COLO668 (cell line): ENCODE results near the gene TMEM220.
A peak's percentile ranks its signal among the peaks of the same experiment; 100 is the strongest.
"Not testable (repeated sequence)": the region's sequence is repeated elsewhere in the genome, so short reads cannot be mapped to it uniquely, and the experiment has no call there.

Source experiments
- DNase-seq: peaks from one replicate; lab custom pipeline; 2025; ENCODE audit not compliant: unreplicated experiment; lab: John Stamatoyannopoulos, UW

TMEM220 gene

DNA sequence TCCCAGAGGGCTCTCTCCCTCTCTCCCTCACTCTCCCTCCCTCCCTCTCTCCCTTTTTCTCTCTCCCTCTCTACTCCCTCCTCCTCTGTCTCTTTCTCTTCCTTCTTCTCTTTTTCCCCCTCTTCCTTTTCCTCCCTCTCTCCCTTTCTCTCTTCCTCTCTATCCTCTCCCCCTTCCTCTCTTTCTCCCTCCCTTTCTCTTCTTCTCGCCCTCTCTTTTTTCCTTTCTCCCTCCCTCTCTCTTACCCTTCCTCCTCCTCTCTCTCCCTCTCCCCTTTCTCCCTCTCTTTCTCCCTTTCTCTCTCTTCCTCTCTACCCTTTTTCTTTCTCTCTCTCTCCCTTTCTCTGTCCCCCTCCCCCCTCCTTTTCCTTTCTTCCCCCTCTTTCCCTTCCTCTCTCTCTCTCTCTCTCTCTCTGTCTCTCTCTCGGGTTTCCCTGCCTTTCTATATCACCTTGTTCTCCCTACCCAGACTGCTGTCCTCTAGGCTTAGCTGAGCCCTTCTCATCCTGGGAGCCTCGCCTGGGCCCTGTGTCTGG, 25.8 kb upstream of the TMEM220 start:
- DNase-seq: no peak

- DNase-seq: no peak
Measured at GRCh38 chr17:10754861-10755591, 25.2 kb upstream of the TMEM220 start.

DNA sequence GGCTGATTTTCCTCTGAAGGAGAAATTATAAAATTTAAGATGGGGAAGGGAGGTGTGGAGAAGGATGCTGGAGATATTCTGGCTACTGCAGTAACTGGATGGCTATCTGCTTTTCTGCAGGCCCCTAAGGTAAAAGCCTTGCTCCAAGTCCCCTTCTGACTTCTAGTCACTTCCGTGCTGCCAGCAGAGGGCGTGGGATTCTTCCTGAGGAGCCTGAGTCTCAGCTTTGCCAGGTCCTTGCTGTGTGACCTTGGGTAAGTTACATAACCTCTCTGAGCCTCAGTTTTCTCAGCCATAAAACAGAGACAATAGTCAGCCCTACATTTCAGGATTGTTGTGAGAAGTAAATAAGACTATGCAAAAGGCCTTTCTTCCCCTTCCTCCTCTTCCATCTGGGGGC, 24.3 kb upstream of the TMEM220 start:
- DNase-seq: peak; percentile 7

GRCh38 chr17:10752696-10753095, 22.9 kb upstream of the TMEM220 start:
- no peak for DNase-seq

- DNase-seq: peak; percentile 0
Measured at GRCh38 chr17:10751563-10751962, 21.7 kb upstream of the TMEM220 start.

- no peak for DNase-seq
Measured at GRCh38 chr17:10750210-10750609, 20.4 kb upstream of the TMEM220 start.

DNA sequence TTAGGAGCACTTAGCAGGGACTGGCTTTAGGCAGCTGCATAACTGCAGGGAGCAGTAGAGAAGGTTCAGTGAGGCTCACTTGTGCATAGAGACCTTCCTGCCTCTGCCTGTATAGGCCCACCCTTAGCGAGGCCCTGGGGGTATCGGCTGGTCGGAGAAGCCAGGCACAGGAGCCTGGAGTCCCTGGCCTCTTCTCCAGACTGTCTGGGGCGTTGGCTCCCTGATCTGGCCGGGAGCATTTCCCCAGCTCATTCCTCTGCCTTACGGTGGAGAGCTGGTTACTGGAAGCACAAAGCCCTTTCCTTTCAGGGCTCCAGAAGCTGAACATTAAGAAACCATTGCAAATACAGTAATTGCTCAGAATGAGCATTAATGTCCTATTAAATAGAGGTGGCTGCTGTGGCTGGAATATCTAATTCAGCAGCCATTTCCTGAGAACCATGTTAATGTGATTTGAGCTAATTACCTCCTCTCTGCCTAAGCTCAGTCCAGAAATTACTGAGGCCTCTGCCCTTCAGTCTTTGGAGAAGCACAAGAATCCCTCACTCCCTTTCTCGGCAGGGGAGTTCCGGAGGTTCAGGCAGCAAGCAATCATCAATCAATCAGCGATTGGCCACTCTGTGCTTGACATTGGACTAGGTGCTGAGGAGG, 18.8 kb upstream of the TMEM220 start:
- DNase-seq: no peak

DNA sequence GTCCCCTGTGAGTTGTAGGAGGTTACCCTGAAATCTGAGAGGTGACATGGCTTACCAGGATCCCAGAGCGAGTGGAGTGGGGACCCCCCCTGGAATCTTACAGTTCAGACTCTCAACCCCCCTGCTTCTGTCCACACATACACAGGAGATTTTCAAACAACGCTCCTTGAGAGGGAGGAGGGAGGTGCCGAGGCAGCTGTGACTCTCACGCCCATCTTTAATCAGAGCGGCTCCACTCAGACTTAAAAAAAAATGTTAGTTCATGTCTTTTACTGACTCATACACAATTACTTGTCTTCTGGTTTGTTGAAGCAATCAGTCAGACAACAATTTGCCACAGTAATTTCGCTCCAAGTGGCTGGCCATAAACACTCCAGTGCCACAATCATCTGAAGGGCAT, 15.4 kb upstream of the TMEM220 start:
- no peak for DNase-seq

GRCh38 chr17:10744501-10745000, 14.7 kb upstream of the TMEM220 start:
- DNase-seq: no peak

DNA sequence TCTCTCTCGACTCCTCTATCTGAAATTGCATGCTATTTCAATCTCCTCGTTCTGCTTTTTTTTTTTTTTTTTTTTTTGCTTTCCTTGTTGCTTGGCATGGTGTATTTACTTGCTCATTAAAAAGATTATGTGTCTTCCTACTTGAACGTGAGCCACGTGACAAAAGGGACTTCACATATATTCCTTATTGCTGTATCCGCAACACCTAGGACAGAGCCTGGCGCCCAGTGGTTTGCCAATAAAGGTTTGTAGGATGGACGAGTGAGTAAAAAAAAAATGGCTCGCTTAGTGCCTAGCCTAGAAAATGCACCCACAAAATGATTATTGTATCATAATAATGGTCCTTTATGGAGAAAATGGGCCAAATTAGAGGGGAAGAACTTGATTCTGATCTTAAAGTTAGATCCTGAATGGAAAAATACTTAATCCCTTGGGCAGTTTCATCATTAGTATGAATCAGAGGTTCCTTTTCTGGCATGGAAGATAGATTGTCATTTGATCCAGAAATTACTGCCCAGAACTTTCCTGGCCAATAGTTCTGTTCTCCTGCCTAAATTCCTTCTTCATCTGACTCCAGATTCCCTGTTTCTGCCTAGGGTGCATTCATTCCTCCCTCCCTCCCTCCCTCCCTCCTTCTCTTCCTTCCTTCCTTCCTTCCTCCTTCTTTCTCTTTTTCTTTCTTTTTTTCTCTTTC, 13.6 kb upstream of the TMEM220 start:
- no peak for DNase-seq

- DNase-seq: no peak
Measured at GRCh38 chr17:10742431-10742830, 12.6 kb upstream of the TMEM220 start.

DNA sequence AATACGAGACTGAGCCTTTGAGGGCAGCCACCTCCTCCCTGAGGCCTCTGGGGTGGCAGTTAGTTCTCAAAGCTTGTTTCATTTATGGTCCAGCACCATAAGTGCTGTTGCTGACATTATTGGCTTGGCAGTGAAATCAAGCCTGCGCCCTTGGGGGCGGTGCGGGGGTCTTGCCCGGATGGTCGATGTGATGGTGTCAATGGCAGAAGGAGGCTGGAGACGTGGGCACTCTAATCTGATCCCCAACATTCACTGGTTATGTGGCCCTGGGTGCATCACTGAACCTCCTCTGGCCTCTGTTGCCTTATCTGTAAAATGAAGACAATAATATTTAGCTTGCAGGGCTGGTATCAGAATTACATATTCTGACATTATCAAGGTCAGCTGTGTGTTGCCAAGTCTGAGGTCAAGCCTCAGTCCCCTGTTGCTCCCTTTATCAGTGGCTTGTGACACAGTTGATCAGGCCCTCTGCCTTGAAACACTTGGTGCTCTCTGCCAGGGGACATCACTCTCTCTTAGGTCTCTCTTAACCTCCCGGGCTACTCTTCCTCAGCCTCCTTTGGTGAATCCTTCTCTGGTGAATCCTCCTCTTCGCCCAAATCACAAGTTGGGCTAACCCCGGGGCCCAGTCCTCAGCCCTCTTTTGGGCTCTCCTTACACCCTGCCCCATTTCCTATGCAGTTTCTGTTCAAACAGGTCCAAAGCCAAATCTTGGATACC, 11.8 kb upstream of the TMEM220 start:
- DNase-seq: no peak

GRCh38 chr17:10739386-10739785, 9.6 kb upstream of the TMEM220 start:
- DNase-seq: no peak

GRCh38 chr17:10738521-10739258, 8.9 kb upstream of the TMEM220 start:
- no peak for DNase-seq

DNA sequence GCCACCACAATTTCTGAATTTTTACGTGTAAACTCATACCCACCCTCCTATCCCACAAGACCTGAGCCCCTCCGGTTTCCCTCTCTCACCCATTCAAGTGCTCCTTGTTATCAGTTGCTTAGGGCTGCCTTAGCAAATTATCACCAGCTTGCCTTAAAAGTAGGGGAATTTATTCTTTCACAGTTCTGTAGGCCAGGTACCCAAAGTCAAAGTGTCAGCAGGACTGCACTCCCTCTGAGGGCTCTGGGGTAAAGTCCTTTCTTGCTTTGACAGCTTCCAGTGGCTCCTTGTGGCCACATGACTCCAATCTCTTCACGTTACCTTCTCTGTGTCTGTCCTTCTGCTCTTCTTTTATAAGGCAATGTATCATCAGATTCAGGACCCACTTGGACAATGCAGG, 7.9 kb upstream of the TMEM220 start:
- no peak for DNase-seq

GRCh38 chr17:10737168-10737622, 7.4 kb upstream of the TMEM220 start:
- peak; percentile 0 for DNase-seq

DNA sequence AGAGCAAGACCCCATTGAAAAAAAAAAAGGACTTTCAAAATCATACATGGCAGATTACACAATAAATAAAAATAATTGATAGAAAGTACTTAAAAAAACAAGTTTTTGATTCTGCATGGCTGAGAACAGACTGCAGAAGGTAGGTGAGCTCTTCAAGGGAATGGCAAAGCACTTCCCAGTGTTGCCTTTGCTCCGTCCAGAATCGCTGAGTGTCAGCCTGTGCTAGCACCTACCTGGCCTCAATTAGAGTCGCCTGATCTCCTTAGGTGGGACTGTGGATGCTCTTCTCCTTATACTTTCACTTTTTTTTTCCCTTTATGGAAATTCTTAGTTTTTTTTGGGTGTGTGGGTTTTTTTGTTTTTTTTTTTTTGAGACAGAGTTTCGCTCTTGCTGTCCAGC, 6.0 kb upstream of the TMEM220 start:
- DNase-seq: no peak

DNA sequence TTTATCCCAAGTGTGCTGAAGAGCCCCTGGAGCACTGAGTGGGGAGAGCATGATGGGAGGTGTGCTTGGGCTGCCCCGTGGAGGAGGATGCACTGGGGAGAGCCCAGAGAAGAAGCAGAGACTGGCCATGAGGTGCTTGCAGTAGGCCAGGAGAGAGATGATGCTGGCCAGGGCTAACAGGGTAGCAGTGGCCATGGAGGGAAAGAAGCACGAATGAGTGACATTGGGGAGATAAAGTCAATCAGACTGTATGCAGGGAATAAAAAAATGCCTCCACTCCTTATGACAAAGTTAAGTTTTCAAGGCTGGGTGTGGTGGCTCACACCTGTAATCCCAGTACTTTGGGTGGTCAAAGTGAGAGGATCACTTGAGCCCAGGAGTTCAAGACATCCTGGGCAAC, 5.4 kb upstream of the TMEM220 start:
- no peak for DNase-seq

DNA sequence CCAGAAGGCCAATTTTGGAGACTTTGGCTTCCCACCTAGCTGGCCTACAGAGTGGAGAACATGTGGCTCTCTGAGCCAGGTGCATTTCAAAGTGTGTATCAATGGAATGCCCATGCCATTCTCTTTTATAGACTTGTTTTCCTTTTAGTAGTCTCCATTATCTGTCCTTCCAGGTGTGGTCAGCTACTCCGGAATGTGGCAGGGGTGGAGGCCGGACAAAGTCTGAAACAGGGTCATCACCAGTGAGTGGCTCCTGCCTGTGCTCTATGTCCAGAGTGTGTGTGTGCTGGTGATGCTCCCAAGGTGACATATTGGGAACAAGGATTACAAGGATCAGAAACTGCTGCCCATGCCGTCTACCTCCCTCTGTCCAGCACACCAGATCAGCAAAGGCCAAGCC, 3.8 kb upstream of the TMEM220 start:
- DNase-seq: no peak

GRCh38 chr17:10732121-10732520, 2.3 kb upstream of the TMEM220 start:
- DNase-seq: not testable (repeated sequence)
